ENCODE data around the gene RAB24.

Gene RAB24

GRCh38 chr5:177256296-177256695, 47.2 kb downstream of the RAB24 start:
- no peak overlapping the region for H3K4me3 ChIP-seq (replicated peaks in 1 of 2; ENCODE audit: low read depth in 2 of 2, low read length in 2 of 2)
- peak in 1 of 2 donors; percentile 18 for DNase-seq (ENCODE audit: low read depth in 2 of 2)
- no peak for TF ChIP-seq CTCF (IDR thresholded peaks at IDR 0.05; ENCODE audit: low read depth, low read length)

GRCh38 chr5:177253252-177253651, 50.3 kb downstream of the RAB24 start:
- no peak overlapping the region for H3K4me3 ChIP-seq (replicated peaks in 1 of 2; ENCODE audit: low read depth in 2 of 2, low read length in 2 of 2)
- DNase-seq (ENCODE audit: low read depth in 2 of 2) = no peak
- no peak for TF ChIP-seq CTCF (IDR thresholded peaks at IDR 0.05; ENCODE audit: low read depth, low read length)
